Measurements from ENCODE around the gene LRRD1. TPM values are rescaled to one million over a fixed set of nuclear protein-coding genes. Genes with fewer than 3 reads are reported as not detected.

LRRD1 gene
- total and polyA plus RNA-seq, 2 of the 8 experiments (the other 6 are each of a cell fraction or from before 2014, with no cell fraction given) = not detected

GRCh38 chr7:92226981-92227380 lies 48.0 kb upstream of the LRRD1 start:
- no peak for FAIRE-seq

More at GRCh38 chr7:92226981-92227380, 48.0 kb upstream of the LRRD1 start:
- no peaks in the 10 kb centered on the region for H3K79me2 ChIP-seq (ENCODE audit: control insufficient read depth in 1 of 2, insufficient read depth in 2 of 2, low read length in 2 of 2)
- peaks cover 0 to 2% of the 10 kb centered on the region in 2 experiments; a peak in 1 of 4 replicates for H3K9me3 ChIP-seq (ENCODE audit: insufficient read depth in 2 of 2, low read depth in 1 of 2, low read length in 1 of 2)
- H2BK15ac ChIP-seq (ENCODE audit: low read length) = no peak overlapping the region
- DNase-seq (ENCODE audit: low read depth in 1 of 2, low spot score in 2 of 2) = no peak
- no peak overlapping the region for H2AFZ ChIP-seq (ENCODE audit: low read length)
- H3K23me2 ChIP-seq (ENCODE audit: low read depth, low read length) = no peaks in the 10 kb centered on the region
- TF ChIP-seq E2F6 (IDR thresholded peaks at IDR 0.05) = no peak
- no peak for TF ChIP-seq TBP (IDR thresholded peaks at IDR 0.05; ENCODE audit: low read depth, low read length)
- no peak for TF ChIP-seq TAF1 (IDR thresholded peaks at IDR 0.05; ENCODE audit: low read depth, low read length)
- no peak for TF ChIP-seq MAX (IDR thresholded peaks at IDR 0.05)
- no peak for TF ChIP-seq SP2 (IDR thresholded peaks at IDR 0.05; ENCODE audit: low read length)
- no peak for TF ChIP-seq KDM1A (IDR thresholded peaks at IDR 0.05; ENCODE audit: borderline replicate concordance, low read length)
- TF ChIP-seq BACH1 (IDR thresholded peaks at IDR 0.05; ENCODE audit: low read length) = no peak
- no peak for TF ChIP-seq RNF2 (IDR thresholded peaks at IDR 0.05; ENCODE audit: borderline replicate concordance, low read depth, low read length, missing control alignments, poor library complexity, severe bottlenecking)
- TF ChIP-seq POU5F1 (IDR thresholded peaks at IDR 0.05; ENCODE audit: low read depth, low read length) = no peak
- no peak for TF ChIP-seq SP4 (IDR thresholded peaks at IDR 0.05; ENCODE audit: low read length)
- no peak overlapping the region for H2BK12ac ChIP-seq (ENCODE audit: low read depth, low read length)
- H3K4me2 ChIP-seq (ENCODE audit: insufficient read depth in 1 of 2, low read depth in 2 of 2, low read length in 2 of 2) = no peak overlapping the region
- no peak overlapping the region for H4K8ac ChIP-seq (ENCODE audit: extremely low read depth, insufficient read depth, low read length)
- peaks cover 0 to 43% (median 10%) of the 10 kb centered on the region in 4 experiments; a peak in 7 of 8 replicates for H3K36me3 ChIP-seq (ENCODE audit: control insufficient read depth in 2 of 4, insufficient read depth in 4 of 4, low read length in 3 of 4)
- no peak overlapping the region for H3K4me3 ChIP-seq (ENCODE audit: extremely low read depth in 1 of 4, insufficient read depth in 2 of 4, low read depth in 3 of 4, low read length in 4 of 4)
- H3K27me3 ChIP-seq (replicated peaks in 1 of 4; ENCODE audit: control insufficient read depth in 3 of 4, extremely low read depth in 1 of 4, insufficient read depth in 3 of 4, low read length in 3 of 4) = no peaks in the 10 kb centered on the region
- no peaks in the 10 kb centered on the region for H3K4me1 ChIP-seq (replicated peaks in 1 of 4; ENCODE audit: control insufficient read depth in 3 of 4, insufficient read depth in 4 of 4, low read length in 3 of 4)
- H3K9ac ChIP-seq (replicated peaks in 1 of 4; ENCODE audit: extremely low read depth in 1 of 4, low read depth in 3 of 4, low read length in 3 of 4) = no peak overlapping the region
- H4K5ac ChIP-seq (ENCODE audit: insufficient read length, low read depth, low read length) = no peak overlapping the region
- no peak overlapping the region for H3K23ac ChIP-seq (ENCODE audit: insufficient read length)
- H3K56ac ChIP-seq (replicated peaks; ENCODE audit: insufficient read length, low read depth, low read length) = no peak overlapping the region
- H2BK120ac ChIP-seq (replicated peaks; ENCODE audit: low read depth, low read length) = no peak overlapping the region
- H2BK20ac ChIP-seq (ENCODE audit: low read length) = no peak overlapping the region
- no peak overlapping the region for H3K27ac ChIP-seq (ENCODE audit: low read depth, low read length)
- CTCF ChIA-PET (ENCODE audit: partially characterized antibody) = interaction anchor here (1.4 kb wide), 1 partner anchor 101 kb away, joined by 3 read pairs; no protein-coding TSS in a partner anchor
- no peaks in the 10 kb centered on the region for H3K79me1 ChIP-seq (ENCODE audit: low read depth, low read length)
- H2BK5ac ChIP-seq (ENCODE audit: low read depth, low read length) = no peak overlapping the region
- no peak overlapping the region for H3K14ac ChIP-seq (ENCODE audit: insufficient read length)
- WGBS, 2 experiments (ENCODE audit: extremely low coverage in 1 of 2, insufficient coverage in 1 of 2, insufficient read length in 1 of 2, insufficient replicate concordance in 2 of 2, low coverage in 1 of 2, low lambda C conversion rate in 2 of 2, missing lambda C conversion rate in 1 of 2) = 90% methylated on average over 4 of the region's 4 CpGs; no CpG with 5 or more reads in 1 of the 2 experiments
- no peak overlapping the region for H3K18ac ChIP-seq (ENCODE audit: extremely low read depth, low read length)
- H2AK5ac ChIP-seq (ENCODE audit: low read depth, low read length) = no peak overlapping the region
- H4K20me1 ChIP-seq (replicated peaks in 1 of 2; ENCODE audit: control insufficient read depth in 1 of 2, insufficient read depth in 2 of 2, low read length in 2 of 2) = no peaks in the 10 kb centered on the region
- H4K91ac ChIP-seq (replicated peaks; ENCODE audit: insufficient read length, low read length) = no peak overlapping the region
- POLR2A ChIA-PET (ENCODE audit: partially characterized antibody) = no interaction called here
- no peak overlapping the region for H3K4ac ChIP-seq (replicated peaks; ENCODE audit: insufficient read length, low read depth, low read length)
